ENCODE measurements around the gene CDHR3. TPM values are rescaled to one million over a fixed set of nuclear protein-coding genes. Genes with fewer than 3 reads are reported as not detected.

The CDHR3 gene
- polyA plus RNA-seq, 6 donors from 2014 or later, result 7.0 to 23.9 (median 15.0) TPM

DNA sequence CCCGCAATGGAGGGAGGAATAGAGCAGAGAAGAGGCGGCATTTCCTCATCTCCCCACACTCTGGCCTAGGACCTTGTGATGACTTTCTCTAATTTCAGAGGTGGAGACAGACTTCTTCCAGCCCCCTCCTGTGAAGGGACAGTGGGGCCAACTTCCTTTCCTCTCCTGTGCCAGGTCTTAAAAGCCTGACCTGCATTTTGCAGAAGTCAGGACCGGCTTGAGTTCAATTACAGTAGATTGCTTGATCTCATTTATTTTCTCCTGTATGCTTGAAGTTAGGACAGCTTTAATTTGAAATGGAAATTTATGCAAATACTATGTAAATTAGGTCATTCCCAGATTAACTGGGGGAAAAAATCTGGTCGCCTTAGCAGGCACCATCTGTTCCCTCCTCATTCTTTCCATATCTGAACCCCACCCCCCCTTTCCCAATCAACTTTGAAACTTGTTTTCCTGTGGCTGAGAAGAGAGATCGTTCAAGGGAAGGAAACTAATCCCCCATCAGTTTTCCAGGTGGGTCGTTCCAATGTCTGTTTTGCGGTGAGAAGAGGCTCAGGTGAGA is 92.0 kb downstream of the CDHR3 start:
- ATAC-seq (ENCODE audit: low read depth in 2 of 2) (no peak), DNase-seq (no peak)
- peak overlapping the region in 3 of 6 donors; percentile 8 to 26 (median 21) for H3K27ac Mint-ChIP-seq

GRCh38 chr7:106056513-106057203 is 93.6 kb downstream of the CDHR3 start:
- Mint-ChIP-seq H3K27me3 (no peaks in the 10 kb centered on the region), H3K9me3 (peaks cover 0 to 6% (median 0%) of the 10 kb centered on the region in 7 donors), H3K4me1 (peaks cover 38 to 74% (median 51%) of the 10 kb centered on the region in 3 donors), H3K27ac (peak overlapping the region; percentile 53 to 100 (median 98)), H3K4me3 (peak overlapping the region; percentile 12 to 84 (median 74)), H3K36me3 (no peaks in the 10 kb centered on the region)
- ATAC-seq (ENCODE audit: low read depth in 2 of 2), result peak; percentile 38 to 44
- DNase-seq, result peak; percentile 73

More for the DNA sequence above, 92.0 kb downstream of the CDHR3 start:
- Mint-ChIP-seq H3K4me3 (peak overlapping the region in 1 of 8 donors; percentile 35), H3K36me3 (no peaks in the 10 kb centered on the region), H3K27me3 (no peaks in the 10 kb centered on the region), H3K4me1 (peaks cover 31 to 72% (median 40%) of the 10 kb centered on the region in 3 donors), H3K9me3 (no peaks in the 10 kb centered on the region)

GRCh38 chr7:106057204-106057961 is 94.3 kb downstream of the CDHR3 start:
- Mint-ChIP-seq H3K4me1 (peaks cover 45 to 74% (median 58%) of the 10 kb centered on the region in 3 donors), H3K36me3 (no peaks in the 10 kb centered on the region), H3K27ac (peak overlapping the region; percentile 53 to 100 (median 98)), H3K4me3 (peak overlapping the region; percentile 12 to 88 (median 77)), H3K27me3 (no peaks in the 10 kb centered on the region), H3K9me3 (peaks cover 0 to 6% (median 0%) of the 10 kb centered on the region in 7 donors)
- ATAC-seq (ENCODE audit: low read depth in 2 of 2) (peak; percentile 2 to 3), DNase-seq (no peak)

DNA sequence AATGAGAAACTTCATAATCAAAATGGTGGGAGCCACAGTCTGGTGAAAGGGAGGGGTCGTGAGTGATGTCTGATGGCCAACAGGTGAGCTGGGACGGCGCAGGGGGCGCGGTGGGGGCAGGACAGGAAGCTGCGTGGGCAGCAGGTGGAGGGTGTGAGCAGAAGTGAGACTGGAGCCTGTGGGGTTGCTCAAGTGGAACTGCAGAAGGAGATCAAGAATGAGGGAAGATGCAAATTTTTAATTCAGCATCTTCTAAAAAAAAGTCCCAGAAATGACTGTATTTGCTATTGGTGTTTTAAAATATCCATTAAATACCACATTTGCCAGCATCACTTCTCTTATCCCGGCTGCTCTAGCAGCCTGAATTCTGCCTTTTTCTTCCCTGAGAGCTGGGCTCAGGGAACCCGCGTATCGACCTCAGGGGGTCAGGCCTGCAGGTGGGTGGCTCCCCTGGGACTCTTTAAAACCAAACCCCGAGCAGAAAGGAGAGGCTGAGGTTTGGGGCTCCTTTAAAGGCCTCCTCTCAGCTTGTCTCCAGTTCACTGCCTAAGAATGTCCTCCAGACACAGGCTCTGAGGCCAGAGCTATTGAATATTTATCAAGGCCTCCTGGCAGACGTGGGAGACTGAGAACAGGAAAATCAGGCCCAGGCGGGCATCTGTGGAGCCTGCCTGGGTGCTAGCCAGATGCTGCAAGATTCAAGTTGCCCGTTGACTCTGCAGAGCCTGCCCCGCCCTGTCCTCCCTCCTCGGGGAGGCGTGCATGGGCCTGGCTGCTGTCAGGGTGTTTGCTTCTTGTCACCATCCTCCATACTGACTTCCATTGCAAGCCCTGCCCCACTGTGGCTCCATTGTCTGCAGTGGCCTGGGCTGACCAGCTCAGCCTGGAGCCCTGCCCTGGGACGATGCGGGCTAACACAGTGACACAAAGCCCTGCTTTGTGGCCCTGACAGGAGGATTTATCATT is 95.2 kb downstream of the CDHR3 start:
- peaks cover 52 to 81% (median 67%) of the 10 kb centered on the region in 3 donors for H3K4me1 Mint-ChIP-seq
- peak; percentile 86 for ATAC-seq (ENCODE audit: low read depth in 2 of 2)
- peak overlapping the region; percentile 12 to 88 (median 80) for H3K4me3 Mint-ChIP-seq
- DNase-seq, result peak; percentile 96
- no peaks in the 10 kb centered on the region for H3K27me3 Mint-ChIP-seq
- H3K27ac Mint-ChIP-seq, result peak overlapping the region; percentile 53 to 100 (median 98)
- no peaks in the 10 kb centered on the region for H3K36me3 Mint-ChIP-seq
- peaks cover 0 to 6% (median 0%) of the 10 kb centered on the region in 7 donors for H3K9me3 Mint-ChIP-seq

DNA sequence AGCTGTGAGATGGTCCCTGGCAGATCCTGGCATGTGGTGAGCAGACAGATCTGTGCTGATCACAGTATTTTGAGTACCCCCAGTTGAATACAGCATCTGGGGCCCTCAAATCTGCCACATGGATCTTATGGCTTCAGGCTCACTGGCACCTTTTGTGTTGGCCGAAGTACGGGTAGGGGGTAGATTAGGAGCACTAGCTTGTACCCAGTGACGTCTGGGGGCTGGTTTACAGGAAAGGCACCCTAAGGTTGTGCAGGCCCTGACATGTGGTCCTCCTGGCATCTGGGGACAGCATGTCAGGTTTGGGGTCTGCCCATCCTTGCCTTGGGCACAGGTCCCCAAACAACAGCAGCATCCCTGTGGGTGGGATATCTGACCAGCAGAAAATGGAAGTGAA is 95.9 kb downstream of the CDHR3 start:
- no peaks in the 10 kb centered on the region for H3K36me3 Mint-ChIP-seq
- ATAC-seq (ENCODE audit: low read depth in 2 of 2) (no peak), DNase-seq (no peak)
- H3K27me3 Mint-ChIP-seq, result no peaks in the 10 kb centered on the region
- H3K9me3 Mint-ChIP-seq, result peaks cover 0 to 6% (median 0%) of the 10 kb centered on the region in 7 donors
- peaks cover 49 to 81% (median 74%) of the 10 kb centered on the region in 3 donors for H3K4me1 Mint-ChIP-seq
- peak overlapping the region; percentile 12 to 88 (median 80) for H3K4me3 Mint-ChIP-seq
- peak overlapping the region; percentile 93 to 100 (median 98) for H3K27ac Mint-ChIP-seq

- Mint-ChIP-seq H3K27me3 (no peaks in the 10 kb centered on the region), H3K9me3 (peaks cover 0 to 6% (median 0%) of the 10 kb centered on the region in 7 donors), H3K36me3 (no peaks in the 10 kb centered on the region), H3K27ac (peak overlapping the region; percentile 93 to 100 (median 98)), H3K4me3 (peak overlapping the region; percentile 12 to 88 (median 62)), H3K4me1 (peaks cover 55 to 88% (median 80%) of the 10 kb centered on the region in 3 donors)
- ATAC-seq (ENCODE audit: low read depth in 2 of 2), result no peak
- no peak for DNase-seq
These were observed 96.5 kb downstream of the CDHR3 start for GRCh38 chr7:106059556-106059955.

- DNase-seq (no peak), ATAC-seq (ENCODE audit: low read depth in 2 of 2) (no peak)
- Mint-ChIP-seq H3K4me1 (peaks cover 62 to 90% (median 89%) of the 10 kb centered on the region in 3 donors), H3K27ac (peak overlapping the region; percentile 63 to 100 (median 99)), H3K9me3 (peaks cover 0 to 6% (median 0%) of the 10 kb centered on the region in 7 donors), H3K36me3 (no peaks in the 10 kb centered on the region), H3K27me3 (no peaks in the 10 kb centered on the region), H3K4me3 (peak overlapping the region in 5 of 8 donors; percentile 25 to 91 (median 57))
These were observed 97.4 kb downstream of the CDHR3 start for GRCh38 chr7:106060394-106060920.

DNA sequence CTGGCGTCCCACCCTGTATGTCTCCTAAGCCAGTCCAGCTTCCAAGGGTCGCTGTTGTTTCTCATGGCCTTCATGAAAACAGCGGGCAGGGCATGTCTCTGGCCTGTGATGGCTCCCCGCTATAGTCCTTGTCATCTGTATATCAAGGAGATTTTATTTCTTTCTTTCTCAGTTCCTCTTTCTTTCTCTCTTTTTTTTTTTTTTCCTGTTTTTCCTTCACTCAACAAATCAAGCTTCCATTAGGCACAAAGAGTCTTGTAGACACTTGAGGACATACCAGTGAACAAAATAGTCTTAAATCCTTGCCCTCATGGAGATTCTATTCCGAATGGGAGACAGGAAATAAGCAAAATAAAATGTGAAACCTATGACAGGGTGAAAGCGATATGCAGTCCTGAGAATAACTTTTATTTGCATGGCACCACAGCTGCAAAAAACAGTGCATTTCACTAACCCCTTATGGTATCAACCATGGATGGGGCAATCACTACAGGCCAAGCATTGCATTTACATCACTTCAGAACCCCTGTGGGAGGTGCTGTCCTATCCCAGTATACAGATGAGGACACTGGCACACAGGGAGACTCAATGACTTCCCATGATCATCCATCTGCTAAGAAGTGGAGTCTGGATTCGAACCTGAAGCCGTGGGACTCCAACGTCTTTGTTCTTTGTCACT is 98.4 kb downstream of the CDHR3 start:
- peaks cover 0 to 6% (median 0%) of the 10 kb centered on the region in 7 donors for H3K9me3 Mint-ChIP-seq
- peak overlapping the region; percentile 93 to 100 (median 99) for H3K27ac Mint-ChIP-seq
- ATAC-seq (ENCODE audit: low read depth in 2 of 2) (peak; percentile 25 to 34), DNase-seq (peak; percentile 66)
- H3K4me1 Mint-ChIP-seq, result peaks cover 66 to 99% (median 96%) of the 10 kb centered on the region in 3 donors
- H3K4me3 Mint-ChIP-seq, result peak overlapping the region; percentile 46 to 91 (median 83)
- no peaks in the 10 kb centered on the region for H3K27me3 Mint-ChIP-seq
- H3K36me3 Mint-ChIP-seq, result no peaks in the 10 kb centered on the region

DNA sequence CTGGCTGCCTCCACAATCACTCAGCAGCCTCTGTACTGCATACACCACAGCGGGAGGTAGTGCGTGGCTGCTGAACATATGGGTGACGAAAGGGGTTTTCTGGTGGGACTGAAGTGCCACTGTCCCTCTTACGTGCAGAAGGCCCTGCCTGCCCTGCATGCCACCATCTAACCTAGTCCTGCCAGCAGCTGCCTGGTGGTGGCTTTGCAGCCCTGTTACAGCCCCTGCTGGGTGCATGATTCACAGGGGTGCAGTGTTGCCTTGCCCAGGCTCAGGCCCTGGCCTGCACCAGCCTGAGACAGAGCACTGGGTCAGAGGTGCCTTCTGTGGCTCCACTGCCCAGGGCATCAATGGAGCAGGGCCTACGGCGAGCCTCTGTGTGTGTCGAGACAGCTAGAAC is 98.9 kb downstream of the CDHR3 start:
- ATAC-seq (ENCODE audit: low read depth in 2 of 2), result no peak
- Mint-ChIP-seq H3K9me3 (peaks cover 0 to 6% (median 0%) of the 10 kb centered on the region in 7 donors), H3K4me3 (peak overlapping the region; percentile 46 to 91 (median 79)), H3K27ac (peak overlapping the region; percentile 93 to 100 (median 99)), H3K4me1 (peaks cover 65 to 99% (median 96%) of the 10 kb centered on the region in 3 donors), H3K27me3 (no peaks in the 10 kb centered on the region), H3K36me3 (no peaks in the 10 kb centered on the region)
- no peak for DNase-seq

DNA sequence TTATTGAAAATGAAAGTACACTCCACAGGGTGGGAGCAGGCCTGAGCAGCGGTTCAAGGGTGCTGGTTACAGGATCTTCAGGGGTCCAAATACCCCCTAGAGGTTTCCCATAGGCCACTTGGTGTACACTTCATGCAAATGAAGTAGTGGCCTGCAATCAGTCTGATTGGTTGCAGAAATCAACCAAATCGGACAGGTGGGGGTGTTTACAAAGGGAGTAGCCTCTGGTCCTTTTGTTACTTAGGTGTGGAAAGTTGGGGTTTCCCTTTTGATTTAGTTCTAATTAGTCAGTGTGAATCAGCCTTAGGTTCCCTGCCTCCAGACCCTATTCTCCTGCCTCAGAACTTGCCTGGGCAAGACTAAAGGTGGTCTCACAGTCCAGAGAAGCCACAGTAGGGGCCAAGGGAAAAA is 99.5 kb downstream of the CDHR3 start:
- Mint-ChIP-seq H3K4me3 (peak overlapping the region; percentile 46 to 91 (median 80)), H3K27me3 (no peaks in the 10 kb centered on the region), H3K27ac (peak overlapping the region; percentile 93 to 100 (median 99)), H3K4me1 (peaks cover 64 to 99% (median 96%) of the 10 kb centered on the region in 3 donors), H3K9me3 (peaks cover 0 to 6% (median 0%) of the 10 kb centered on the region in 7 donors), H3K36me3 (no peaks in the 10 kb centered on the region)
- ATAC-seq (ENCODE audit: low read depth in 2 of 2), result no peak
- no peak for DNase-seq

DNA sequence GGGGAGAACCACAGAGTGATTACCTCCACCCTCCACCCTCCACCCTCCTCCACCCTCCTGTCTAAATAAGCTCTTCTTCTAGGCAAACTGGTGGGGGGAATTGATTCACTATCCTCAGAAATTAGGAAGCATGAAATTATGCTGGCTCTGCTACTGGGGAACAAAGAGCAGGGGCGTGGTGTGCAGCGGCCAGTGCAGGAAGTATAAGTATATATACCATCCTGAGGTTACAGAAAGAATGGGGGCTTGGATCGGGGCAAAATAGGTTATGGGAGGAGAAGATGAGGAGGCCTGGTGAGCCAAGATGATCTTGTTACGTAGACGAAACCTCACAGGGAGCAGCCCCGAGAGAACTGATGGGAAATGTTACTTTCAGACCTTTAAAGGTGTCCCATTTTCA is 100.0 kb downstream of the CDHR3 start:
- Mint-ChIP-seq H3K9me3 (peaks cover 0 to 6% (median 0%) of the 10 kb centered on the region in 7 donors), H3K36me3 (no peaks in the 10 kb centered on the region), H3K27ac (peak overlapping the region; percentile 64 to 100 (median 99)), H3K27me3 (no peaks in the 10 kb centered on the region), H3K4me1 (peaks cover 65 to 99% (median 96%) of the 10 kb centered on the region in 3 donors), H3K4me3 (peak overlapping the region; percentile 15 to 91 (median 80))
- no peak for DNase-seq
- ATAC-seq (ENCODE audit: low read depth in 2 of 2), result no peak
